Coronary artery (tissue), 2 donors: ENCODE measurements around the gene SIX4.

Experiments used
- DNase-seq: peaks from one replicate; pipeline ENCODE4 v3.0.0-alpha.2; 2017; ENCODE audit warnings: low spot score
- H3K27ac ChIP-seq, 2 donors: fragments of 200-600 bp; sonication (generic); one replicate each; pipeline ENCODE4 v1.5.1; 2016 to 2019
- H3K4me3 ChIP-seq: fragments of 200-600 bp; sonication (generic); 2 replicates; pipeline ENCODE4 v1.5.1; 2016; ENCODE audit warnings: mild to moderate bottlenecking, moderate library complexity
- CTCF ChIP-seq: fragments of 200-600 bp; sonication (generic); IDR thresholded peaks from one replicate; pipeline ENCODE4 v1.5.1; 2019; ENCODE audit warnings: antibody characterized with exemption

The SIX4 gene

GRCh38 chr14:60679566-60680258 is 44.4 kb downstream of the SIX4 start:
- Histone ChIP-seq H3K4me3 (no peak overlapping the region), H3K27ac (no peak overlapping the region)
- DNase-seq: no peak
- no peak for TF ChIP-seq CTCF

GRCh38 chr14:60677701-60678100 is 46.5 kb downstream of the SIX4 start:
- no peak overlapping the region for H3K27ac ChIP-seq
- TF ChIP-seq CTCF: no peak
- no peak overlapping the region for H3K4me3 ChIP-seq
- DNase-seq: no peak

DNA sequence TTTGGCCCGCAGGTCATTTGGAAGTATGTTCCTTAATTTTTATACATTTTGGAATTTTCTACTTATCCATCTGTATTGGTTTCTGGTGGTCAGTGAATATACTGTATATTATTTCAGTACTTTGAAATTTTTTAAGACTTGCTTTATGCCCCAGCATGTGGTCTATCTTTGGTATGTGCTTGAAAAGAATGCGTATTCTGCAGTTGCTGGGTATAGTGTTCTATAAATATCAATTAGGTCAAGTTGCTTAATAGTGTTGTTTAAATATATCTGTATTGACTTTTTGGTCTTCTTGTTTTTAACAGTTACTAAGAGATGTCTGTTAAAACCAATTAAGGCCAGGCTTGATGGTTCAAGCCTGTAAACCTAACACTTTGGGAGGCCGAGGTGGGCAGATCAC is 53.2 kb downstream of the SIX4 start:
- Histone ChIP-seq H3K27ac (no peak overlapping the region), H3K4me3 (no peak overlapping the region)
- no peak for DNase-seq
- TF ChIP-seq CTCF: no peak

GRCh38 chr14:60668431-60669112 is 55.6 kb downstream of the SIX4 start:
- TF ChIP-seq CTCF: no peak
- no peak for DNase-seq
- H3K4me3 ChIP-seq: no peak overlapping the region
- H3K27ac ChIP-seq: no peak overlapping the region

DNA sequence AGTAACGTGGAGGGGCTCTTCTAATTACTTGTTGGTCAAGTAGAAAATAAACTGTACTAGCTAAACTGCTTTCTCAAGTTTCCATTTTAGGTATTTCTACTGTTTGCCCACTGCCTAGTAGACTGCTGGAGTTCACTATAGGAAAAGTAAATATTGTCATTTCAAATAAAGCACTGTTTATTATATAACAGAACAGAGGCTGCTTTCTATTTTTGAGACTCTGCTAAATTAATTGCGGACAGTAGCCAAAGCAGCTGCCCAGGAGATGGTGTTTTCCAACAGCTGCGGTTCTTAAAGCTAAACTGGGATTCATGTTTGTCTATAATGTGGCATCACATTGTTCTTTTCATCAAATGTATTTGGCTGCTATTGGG is 59.0 kb downstream of the SIX4 start:
- no peak for TF ChIP-seq CTCF
- H3K4me3 ChIP-seq: no peak overlapping the region
- H3K27ac ChIP-seq: no peak overlapping the region
- no peak for DNase-seq

- no peak for TF ChIP-seq CTCF
- Histone ChIP-seq H3K27ac (no peak overlapping the region), H3K4me3 (no peak overlapping the region)
- DNase-seq: no peak
Observed at GRCh38 chr14:60662982-60663381, 61.2 kb downstream of the SIX4 start.

DNA sequence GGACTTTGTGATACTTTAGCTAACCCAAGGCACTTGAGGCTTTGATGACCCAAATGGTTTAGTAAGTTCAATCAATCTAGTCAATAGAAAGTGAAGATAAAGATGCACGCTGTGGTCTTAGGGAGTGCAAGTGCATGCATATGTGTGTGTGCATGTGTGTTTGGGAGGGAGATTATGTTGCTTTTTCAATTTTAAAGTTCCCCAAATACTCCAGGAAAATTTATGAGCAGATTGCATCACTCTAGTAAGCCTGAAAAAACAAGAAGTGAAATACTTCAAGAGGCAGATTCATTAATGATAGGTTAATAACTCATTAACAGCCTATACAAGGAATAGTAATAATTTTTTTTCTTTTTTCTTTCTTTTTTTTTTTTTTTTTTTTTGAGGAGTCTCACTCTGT is 62.4 kb downstream of the SIX4 start:
- TF ChIP-seq CTCF: no peak
- Histone ChIP-seq H3K4me3 (no peak overlapping the region), H3K27ac (no peak overlapping the region)
- DNase-seq: no peak
